A549 (cell line): ENCODE data around the gene SNX25.
"Not testable (repeated sequence)": the region's sequence is repeated elsewhere in the genome, so short reads cannot be mapped to it uniquely, and the experiment has no call there.

ENCODE experiments used
- CEBPB ChIP-seq, 2 experiments: fragments of >200 bp in 1 of 2; sonication (Bioruptor Twin) in 1 of 2; formaldehyde crosslinking in 1 of 2; IDR thresholded peaks; 2 replicates each; pipeline ENCODE4 v1.6.1; 2012 to 2016
- CTCF ChIP-seq: fragments of >200 bp; sonication (Bioruptor Twin); formaldehyde crosslinking; IDR thresholded peaks from 3 replicates; pipeline ENCODE4 v1.5.1; 2016
- JUN ChIP-seq, 2 experiments: fragments of >200 bp; sonication (Bioruptor Twin); formaldehyde crosslinking; IDR thresholded peaks; 2 replicates in 1 of 2; 3 replicates in 1 of 2; pipeline ENCODE4 v1.6.1; 2016 to 2017
- KDM5A ChIP-seq: fragments of 200-600 bp; sonication (generic); IDR thresholded peaks from 2 replicates; pipeline ENCODE4 v1.6.1; 2016; ENCODE audit warnings: antibody characterized with exemption, mild to moderate bottlenecking
- MAFK ChIP-seq: fragments of 450-650 bp; IDR thresholded peaks from 2 replicates; pipeline ENCODE4 v1.6.1; 2014; ENCODE audit not compliant: partially characterized antibody
- MAX ChIP-seq: IDR thresholded peaks from 2 replicates; pipeline ENCODE4 v1.6.1; 2012
- POLR2A ChIP-seq: IDR thresholded peaks from 2 replicates; pipeline ENCODE4 v1.6.1; 2012; ENCODE audit warnings: mild to moderate bottlenecking, low read length
- TFCP2L1 ChIP-seq: fragments of 250-450 bp; sonication (Bioruptor Pico); IDR thresholded peaks from 2 replicates; pipeline ENCODE4 v1.5.0; 2021; ENCODE audit warnings: mild to moderate bottlenecking
- ZFP36 ChIP-seq: fragments of 450-650 bp; IDR thresholded peaks from 2 replicates; pipeline ENCODE4 v1.6.1; 2014; ENCODE audit warnings: borderline replicate concordance; ENCODE audit not compliant: partially characterized antibody

- TF ChIP-seq MAX; CTCF; KDM5A; POLR2A; TFCP2L1 (CRISPR knock-in tag); CEBPB (IDR thresholded peaks at IDR 0.05); ZFP36; MAFK; JUN (IDR thresholded peaks at IDR 0.05): not testable (repeated sequence)
Measured at GRCh38 chr4:185325721-185326120, 116.3 kb downstream of the SNX25 start.
